Esophagus squamous epithelium (tissue), 5 donors: Measurements from ENCODE around the gene MBTPS2. TPM values are rescaled to one million over a fixed set of nuclear protein-coding genes. Genes with fewer than 3 reads are reported as not detected.

Source experiments
- DNase-seq: peaks from one replicate; lab custom pipeline; 2025; lab: John Stamatoyannopoulos, UW
- H3K27ac ChIP-seq, 4 donors: fragments of 200-600 bp; sonication (generic); one replicate each; pipeline ENCODE4 v1.5.1; 2016 to 2019; ENCODE audit warnings: mild to moderate bottlenecking in 1 of 4
- H3K27me3 ChIP-seq, 4 donors: fragments of 200-600 bp; sonication (generic); 1 replicate in 3 of 4; 2 replicates in 1 of 4; pipeline versions ENCODE4 v1.5.1 to v1.6.0; 2017 to 2021; ENCODE audit warnings: antibody characterized with exemption in 1 of 4
- H3K36me3 ChIP-seq, 3 donors: fragments of 200-600 bp; sonication (generic); one replicate each; pipeline ENCODE4 v1.5.1; 2016 to 2019
- H3K4me1 ChIP-seq, 3 donors: fragments of 200-600 bp; sonication (generic); one replicate each; pipeline ENCODE4 v1.5.1; 2017 to 2019
- H3K4me3 ChIP-seq, 4 donors: fragments of 200-600 bp; sonication (generic); 1 replicate in 3 of 4; 2 replicates in 1 of 4; pipeline ENCODE4 v1.5.1; 2016 to 2019; ENCODE audit warnings: mild to moderate bottlenecking in 2 of 4, moderate library complexity in 1 of 4
- H3K9me3 ChIP-seq, 3 donors: fragments of 200-600 bp; sonication (generic); one replicate each; pipeline ENCODE4 v1.5.1; 2016 to 2019
- CTCF ChIP-seq, 6 experiments: fragments of 450-650 bp in 4 of 6; fragments of 200-600 bp in 2 of 6; sonication (generic) in 2 of 6; IDR thresholded peaks; one replicate each; pipeline ENCODE4 v1.5.1; 2016 to 2019; ENCODE audit warnings: antibody characterized with exemption in 6 of 6, mild to moderate bottlenecking in 4 of 6, moderate library complexity in 4 of 6
- POLR2A ChIP-seq, 4 donors: fragments of 450-650 bp; IDR thresholded peaks; one replicate each; pipeline ENCODE4 v1.6.1; 2017; ENCODE audit warnings: antibody characterized with exemption in 4 of 4, mild to moderate bottlenecking in 4 of 4, moderate library complexity in 3 of 4
- WGBS, 2 donors: methylation state at CpG; one replicate each; pipeline ENCODE4 v1.1.5; 2018; 5-methylcytosine and 5-hydroxymethylcytosine counted together
- intact Hi-C: fragments of 100-400 bp; cut with DNase I; formaldehyde crosslinking; loops from one replicate; pipeline ENCODE4 v1.15.0; 2022
- total RNA-seq, 4 donors: library from RNA; depleted of rRNA; stranded (reverse); fragments of >200 nt; gene quantifications; one replicate each; pipeline ENCODE4 v1.1.0, GENCODE V29; 2016
- donor health status: DM: yes; HTN: yes; CAD: no.

The MBTPS2 gene
- total RNA-seq, 4 donors from 2014 or later, result 3.0 to 7.1 (median 5.8) TPM

- Histone ChIP-seq H3K9me3 (no peaks in the 10 kb centered on the region), H3K27ac (no peak overlapping the region), H3K27me3 (no peaks in the 10 kb centered on the region), H3K4me1 (no peaks in the 10 kb centered on the region), H3K36me3 (no peaks in the 10 kb centered on the region), H3K4me3 (no peak overlapping the region)
- intact Hi-C loops, result no loop called here
- DNase-seq, result no peak
- TF ChIP-seq CTCF (IDR thresholded peaks at IDR 0.05) (no peak), POLR2A (IDR thresholded peaks at IDR 0.05) (no peak)
Observed at GRCh38 chrX:21802839-21803238, 36.6 kb upstream of the MBTPS2 start.

- no peaks in the 10 kb centered on the region for H3K4me1 ChIP-seq
- H3K36me3 ChIP-seq, result no peaks in the 10 kb centered on the region
- no peaks in the 10 kb centered on the region for H3K9me3 ChIP-seq
- no peak for TF ChIP-seq CTCF (IDR thresholded peaks at IDR 0.05)
- no peak for TF ChIP-seq POLR2A (IDR thresholded peaks at IDR 0.05)
- H3K27ac ChIP-seq, result no peak overlapping the region
- no peak for DNase-seq
- intact Hi-C loops, result no loop called here
- H3K4me3 ChIP-seq, result no peak overlapping the region
- H3K27me3 ChIP-seq, result no peaks in the 10 kb centered on the region
Observed at GRCh38 chrX:21806691-21807090, 32.7 kb upstream of the MBTPS2 start.

- intact Hi-C loops, result no loop called here
- no peaks in the 10 kb centered on the region for H3K9me3 ChIP-seq
- no peak overlapping the region for H3K27ac ChIP-seq
- no peaks in the 10 kb centered on the region for H3K36me3 ChIP-seq
- WGBS, 2 donors, result 60 to 83% methylated on average over 1 of the region's 1 CpG
- H3K4me1 ChIP-seq, result no peaks in the 10 kb centered on the region
- no peak overlapping the region for H3K4me3 ChIP-seq
- H3K27me3 ChIP-seq, result no peaks in the 10 kb centered on the region
- DNase-seq, result no peak
- TF ChIP-seq CTCF (IDR thresholded peaks at IDR 0.05) (no peak), POLR2A (IDR thresholded peaks at IDR 0.05) (no peak)
Observed at GRCh38 chrX:21811832-21812231, 27.6 kb upstream of the MBTPS2 start.

- WGBS, 2 donors, result 57% methylated on average over 2 of the region's 2 CpGs
Observed at GRCh38 chrX:21812628-21813027, 26.8 kb upstream of the MBTPS2 start.

More at GRCh38 chrX:21812628-21813027, 26.8 kb upstream of the MBTPS2 start:
- H3K4me3 ChIP-seq, result no peak overlapping the region
- H3K27me3 ChIP-seq, result no peaks in the 10 kb centered on the region
- no peaks in the 10 kb centered on the region for H3K4me1 ChIP-seq
- H3K27ac ChIP-seq, result no peak overlapping the region
- no peak for DNase-seq
- intact Hi-C loops, result no loop called here
- H3K9me3 ChIP-seq, result no peaks in the 10 kb centered on the region
- no peaks in the 10 kb centered on the region for H3K36me3 ChIP-seq
- TF ChIP-seq POLR2A (IDR thresholded peaks at IDR 0.05), result no peak
- no peak for TF ChIP-seq CTCF (IDR thresholded peaks at IDR 0.05)
